Bronchial epithelial cell (primary cell): ENCODE measurements around the gene ETV7. TPM values are rescaled to one million over a fixed set of nuclear protein-coding genes. Genes with fewer than 3 reads are reported as not detected.

Experiments used
- DNase-seq: peaks from one replicate; pipeline ENCODE4 v3.0.0-alpha.2; 2010; ENCODE audit warnings: low read depth
- FAIRE-seq: peaks from 2 replicates; lab custom pipeline; 2011; peaks lifted over from hg19 to GRCh38; lab: Jason Lieb, UNC
- H3K27me3 ChIP-seq: 2 replicates; pipeline ENCODE4 v1.5.1; 2011; ENCODE audit warnings: low read length; ENCODE audit not compliant: control insufficient read depth, insufficient read depth
- H3K36me3 ChIP-seq: 2 replicates; pipeline ENCODE4 v1.5.1; 2011; ENCODE audit warnings: low read length; ENCODE audit not compliant: control insufficient read depth, insufficient read depth
- H3K4me3 ChIP-seq: 2 replicates; pipeline ENCODE4 v1.5.1; 2011; ENCODE audit warnings: mild to moderate bottlenecking, low read depth, low read length, control low read depth
- total RNA-seq: library from RNA; depleted of rRNA; stranded (reverse); fragments of >200 nt; gene quantifications from 2 replicates; pipeline ENCODE4 v1.2.1, GENCODE V29; 2014
- TF ChIP-seq, protein P1 (sequence below): IDR thresholded peaks from 2 replicates; pipeline ENCODE4 v1.5.1; 2011; ENCODE audit warnings: mild to moderate bottlenecking, moderate library complexity, low read length, control low read depth, inconsistent platforms; ENCODE audit not compliant: insufficient read depth, severe bottlenecking

Gene ETV7
- total RNA-seq, 1 donor from 2014 or later: not detected

DNA sequence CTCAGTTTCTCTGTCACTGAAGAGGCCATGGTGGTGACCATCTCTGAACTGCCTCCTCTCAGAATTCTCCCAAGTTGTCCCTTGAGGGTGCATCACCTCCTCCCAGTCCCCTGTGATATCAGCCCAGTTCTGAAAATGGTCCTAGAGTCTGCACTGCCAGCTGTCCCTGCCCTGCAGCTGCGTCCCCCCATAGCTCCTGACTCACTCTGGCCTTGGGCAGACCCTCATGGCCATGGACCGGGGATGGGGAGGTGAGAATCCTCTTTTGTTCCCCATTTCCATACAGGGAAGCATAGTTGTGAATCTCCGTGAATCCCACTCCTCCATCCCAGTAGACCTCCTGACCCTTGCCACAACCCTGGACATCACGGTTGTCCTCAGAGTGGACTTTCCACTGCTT lies 4.5 kb downstream of the ETV7 start:
- no peak for FAIRE-seq
- Histone ChIP-seq H3K27me3 (peaks cover 4% of the 10 kb centered on the region), H3K36me3 (no peaks in the 10 kb centered on the region), H3K4me3 (no peak overlapping the region)
- no peak for DNase-seq
- TF ChIP-seq, protein P1, sequence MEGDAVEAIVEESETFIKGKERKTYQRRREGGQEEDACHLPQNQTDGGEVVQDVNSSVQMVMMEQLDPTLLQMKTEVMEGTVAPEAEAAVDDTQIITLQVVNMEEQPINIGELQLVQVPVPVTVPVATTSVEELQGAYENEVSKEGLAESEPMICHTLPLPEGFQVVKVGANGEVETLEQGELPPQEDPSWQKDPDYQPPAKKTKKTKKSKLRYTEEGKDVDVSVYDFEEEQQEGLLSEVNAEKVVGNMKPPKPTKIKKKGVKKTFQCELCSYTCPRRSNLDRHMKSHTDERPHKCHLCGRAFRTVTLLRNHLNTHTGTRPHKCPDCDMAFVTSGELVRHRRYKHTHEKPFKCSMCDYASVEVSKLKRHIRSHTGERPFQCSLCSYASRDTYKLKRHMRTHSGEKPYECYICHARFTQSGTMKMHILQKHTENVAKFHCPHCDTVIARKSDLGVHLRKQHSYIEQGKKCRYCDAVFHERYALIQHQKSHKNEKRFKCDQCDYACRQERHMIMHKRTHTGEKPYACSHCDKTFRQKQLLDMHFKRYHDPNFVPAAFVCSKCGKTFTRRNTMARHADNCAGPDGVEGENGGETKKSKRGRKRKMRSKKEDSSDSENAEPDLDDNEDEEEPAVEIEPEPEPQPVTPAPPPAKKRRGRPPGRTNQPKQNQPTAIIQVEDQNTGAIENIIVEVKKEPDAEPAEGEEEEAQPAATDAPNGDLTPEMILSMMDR: no peak

DNA sequence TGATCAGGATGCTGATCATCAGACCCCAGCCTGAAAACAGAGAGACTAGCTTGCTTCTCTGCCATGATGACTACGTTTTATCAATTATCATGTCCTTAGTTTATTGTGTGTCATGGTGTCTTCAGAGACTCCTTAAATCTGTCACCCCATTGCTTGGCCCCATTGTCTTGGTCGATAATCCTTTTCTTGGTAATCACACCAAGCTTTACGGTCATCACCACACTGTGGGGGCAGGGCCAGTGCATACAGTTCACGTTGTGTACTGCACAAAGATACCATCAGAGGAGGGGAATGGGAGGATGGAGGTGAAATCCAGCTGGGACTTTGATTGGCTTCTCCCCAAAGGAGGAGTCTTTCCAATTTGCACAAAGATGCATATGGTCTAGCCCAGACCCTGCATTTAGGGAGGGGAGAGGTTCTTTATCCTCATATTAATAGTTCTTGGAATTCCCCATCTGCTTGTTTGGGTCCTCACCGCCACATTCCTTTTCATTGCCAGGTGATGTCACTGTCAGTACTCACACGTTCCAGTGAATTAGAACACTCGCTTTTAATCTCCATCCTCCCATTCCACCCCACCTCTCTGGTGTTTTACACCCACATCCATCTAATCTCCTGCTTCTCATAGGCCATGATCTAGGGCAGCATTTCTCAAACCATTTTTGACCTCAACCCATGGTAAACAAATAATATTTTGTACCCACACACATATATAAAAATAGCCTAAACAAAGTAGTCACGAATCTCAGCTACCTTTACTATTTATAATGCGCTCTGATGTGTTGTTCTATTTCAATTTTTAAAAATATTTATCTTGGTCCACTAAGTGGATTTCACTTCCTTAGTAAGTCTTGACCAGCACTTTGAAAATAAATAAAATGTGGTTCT lies 5.7 kb downstream of the ETV7 start:
- TF ChIP-seq, protein P1: no peak
- DNase-seq: no peak
- no peaks in the 10 kb centered on the region for H3K36me3 ChIP-seq
- H3K4me3 ChIP-seq: no peak overlapping the region
- no peaks in the 10 kb centered on the region for H3K27me3 ChIP-seq
- no peak for FAIRE-seq

DNA sequence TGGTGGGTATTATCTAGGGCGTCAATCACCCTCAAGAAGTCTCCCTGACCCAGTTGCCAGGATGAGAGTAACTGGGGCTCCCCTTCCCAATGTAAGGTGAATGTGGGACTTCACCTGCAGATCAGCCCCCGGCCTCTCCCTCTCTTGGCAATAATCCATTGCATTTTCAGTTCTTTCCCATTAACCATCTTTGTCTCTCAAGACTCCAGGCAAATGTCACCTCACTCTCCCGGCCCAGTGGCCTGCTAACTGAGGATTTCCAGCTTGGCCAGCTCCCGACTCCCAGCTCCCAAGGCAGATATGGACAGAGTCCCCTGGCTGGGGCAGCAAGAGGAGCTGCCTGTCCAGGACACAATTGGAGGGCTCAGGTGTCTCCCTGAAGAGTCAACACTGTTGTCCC lies 7.3 kb downstream of the ETV7 start:
- no peaks in the 10 kb centered on the region for H3K36me3 ChIP-seq
- no peaks in the 10 kb centered on the region for H3K27me3 ChIP-seq
- no peak for DNase-seq
- FAIRE-seq: no peak
- TF ChIP-seq, protein P1: no peak
- H3K4me3 ChIP-seq: no peak overlapping the region

DNA sequence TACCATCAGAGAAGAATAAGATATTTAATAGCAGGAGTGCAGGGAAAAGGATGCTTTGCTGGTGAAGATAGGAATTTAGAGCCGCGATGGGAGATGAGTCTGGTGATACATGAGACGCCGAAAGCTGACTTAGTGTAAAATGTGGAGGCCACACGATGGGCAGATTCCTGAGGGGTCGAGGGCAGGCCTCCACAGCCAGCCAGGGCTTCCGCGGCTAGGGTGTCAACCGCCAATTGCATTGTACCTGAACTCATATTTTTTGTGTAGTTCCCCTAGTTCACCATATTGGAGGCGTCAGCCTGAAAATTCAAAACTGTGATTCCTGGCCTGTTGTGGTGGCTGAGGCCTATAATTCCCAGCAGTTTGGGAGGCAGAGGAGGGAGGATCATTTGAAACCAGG lies 8.5 kb downstream of the ETV7 start:
- Histone ChIP-seq H3K27me3 (peaks cover 2% of the 10 kb centered on the region), H3K36me3 (no peaks in the 10 kb centered on the region), H3K4me3 (no peak overlapping the region)
- TF ChIP-seq, protein P1: no peak
- DNase-seq: no peak
- FAIRE-seq: no peak

GRCh38 chr6:36378243-36378920 lies 9.1 kb downstream of the ETV7 start:
- DNase-seq: no peak
- no peaks in the 10 kb centered on the region for H3K36me3 ChIP-seq
- H3K4me3 ChIP-seq: no peak overlapping the region
- TF ChIP-seq, protein P1: no peak
- no peak for FAIRE-seq
- peaks cover 2% of the 10 kb centered on the region for H3K27me3 ChIP-seq
